GM18520 (cell line): ENCODE data around the gene KCNC1.

Experiments
- ATAC-seq: cut with Tn5 transposase; IDR thresholded peaks from one replicate; pipeline ENCODE4 v1.9.1; 2021; ENCODE audit not compliant: unreplicated experiment

The KCNC1 gene

GRCh38 chr11:17813391-17814059 lies 78.9 kb downstream of the KCNC1 start:
- ATAC-seq, result no peak

- no peak for ATAC-seq
Measured at GRCh38 chr11:17814546-17814945, 80.0 kb downstream of the KCNC1 start.

GRCh38 chr11:17816232-17816931 lies 81.8 kb downstream of the KCNC1 start:
- ATAC-seq, result no peak

GRCh38 chr11:17821648-17822400 lies 87.2 kb downstream of the KCNC1 start:
- no peak for ATAC-seq

GRCh38 chr11:17822401-17822781 lies 87.8 kb downstream of the KCNC1 start:
- ATAC-seq, result no peak

- ATAC-seq, result no peak
Measured at GRCh38 chr11:17827006-17827405, 92.4 kb downstream of the KCNC1 start.

- ATAC-seq, result no peak
Measured at GRCh38 chr11:17828311-17828751, 93.8 kb downstream of the KCNC1 start.

- ATAC-seq, result no peak
Measured at GRCh38 chr11:17831228-17831627, 96.6 kb downstream of the KCNC1 start.

GRCh38 chr11:17831883-17832282 lies 97.3 kb downstream of the KCNC1 start:
- no peak for ATAC-seq
